CD4-positive, alpha-beta T cell treated with Interleukin-21 for 1 hour (primary cell): ENCODE results near the gene RETREG1.

ENCODE experiments used
- DNase-seq: peaks from one replicate; pipeline ENCODE4 v3.0.0-alpha.2; 2020

The RETREG1 gene

GRCh38 chr5:16579142-16579847 is 37.5 kb downstream of the RETREG1 start:
- DNase-seq, result no peak

GRCh38 chr5:16578474-16578883 is 38.3 kb downstream of the RETREG1 start:
- DNase-seq, result no peak

GRCh38 chr5:16577677-16578076 is 39.1 kb downstream of the RETREG1 start:
- DNase-seq, result no peak

- DNase-seq, result no peak
Measured at GRCh38 chr5:16574789-16575721, 41.7 kb downstream of the RETREG1 start.

- DNase-seq, result no peak
Measured at GRCh38 chr5:16573401-16573800, 43.4 kb downstream of the RETREG1 start.

GRCh38 chr5:16572289-16573015 is 44.3 kb downstream of the RETREG1 start:
- DNase-seq, result no peak

DNA sequence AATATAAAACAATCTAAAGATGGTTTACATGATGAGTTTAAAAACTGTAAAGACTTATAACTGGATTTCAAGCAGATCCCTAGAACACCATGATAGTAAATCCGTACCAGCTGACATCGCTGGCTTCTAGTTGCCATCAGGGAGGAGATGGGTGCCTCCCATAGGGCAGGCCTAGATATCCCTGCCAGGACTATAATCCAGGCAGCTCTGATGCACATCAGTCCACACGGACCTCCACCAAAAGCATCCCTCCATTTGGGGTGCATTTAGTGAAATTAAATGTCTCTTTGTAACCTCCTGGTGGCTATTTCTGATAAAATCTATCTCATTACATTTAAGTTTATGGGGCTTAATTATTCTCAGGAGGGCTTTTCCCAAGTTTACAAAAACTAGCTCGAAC is 45.8 kb downstream of the RETREG1 start:
- DNase-seq, result no peak

- no peak for DNase-seq
Measured at GRCh38 chr5:16570121-16570815, 46.5 kb downstream of the RETREG1 start.

GRCh38 chr5:16568875-16569580 is 47.8 kb downstream of the RETREG1 start:
- no peak for DNase-seq

- no peak for DNase-seq
Measured at GRCh38 chr5:16567365-16567764, 49.4 kb downstream of the RETREG1 start.

DNA sequence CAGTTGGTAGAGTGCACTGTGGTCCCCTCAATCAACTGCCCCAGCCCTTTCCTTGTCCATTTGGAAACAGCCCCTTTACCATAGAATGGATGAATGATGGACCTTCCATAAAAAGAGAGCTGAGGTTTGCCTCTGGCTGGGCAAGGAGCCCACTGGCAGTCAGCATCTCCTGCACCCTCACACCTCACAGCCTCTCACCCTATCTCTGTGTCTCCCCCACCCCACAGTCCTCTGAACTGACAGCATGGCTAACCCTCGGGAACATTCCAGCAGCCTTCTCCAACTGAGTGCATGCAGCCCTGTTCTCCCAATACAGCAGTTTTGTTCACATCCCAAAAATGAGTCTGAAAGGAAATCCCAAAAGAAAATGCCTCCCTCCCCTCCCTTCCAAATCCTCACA is 51.7 kb downstream of the RETREG1 start:
- DNase-seq, result no peak

GRCh38 chr5:16564248-16564867 is 52.4 kb downstream of the RETREG1 start:
- DNase-seq, result no peak

DNA sequence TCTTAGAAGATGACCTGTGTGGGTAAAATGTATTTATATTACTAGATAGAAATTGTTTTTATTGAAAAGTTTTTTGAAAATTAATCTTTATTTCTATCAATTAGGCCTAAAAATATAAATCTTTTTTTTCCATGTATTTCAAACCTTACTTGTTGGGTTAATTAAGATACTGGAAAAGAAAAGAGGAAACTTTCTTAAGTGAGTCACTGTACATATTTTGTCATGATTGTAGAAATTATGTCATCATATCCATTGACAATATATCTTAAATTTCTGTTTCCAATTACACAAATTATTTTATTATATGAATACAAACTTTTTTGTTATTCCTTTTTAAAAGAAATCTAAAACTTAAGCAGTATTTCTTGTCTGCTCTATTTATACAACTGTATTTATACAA is 53.1 kb downstream of the RETREG1 start:
- no peak for DNase-seq

DNA sequence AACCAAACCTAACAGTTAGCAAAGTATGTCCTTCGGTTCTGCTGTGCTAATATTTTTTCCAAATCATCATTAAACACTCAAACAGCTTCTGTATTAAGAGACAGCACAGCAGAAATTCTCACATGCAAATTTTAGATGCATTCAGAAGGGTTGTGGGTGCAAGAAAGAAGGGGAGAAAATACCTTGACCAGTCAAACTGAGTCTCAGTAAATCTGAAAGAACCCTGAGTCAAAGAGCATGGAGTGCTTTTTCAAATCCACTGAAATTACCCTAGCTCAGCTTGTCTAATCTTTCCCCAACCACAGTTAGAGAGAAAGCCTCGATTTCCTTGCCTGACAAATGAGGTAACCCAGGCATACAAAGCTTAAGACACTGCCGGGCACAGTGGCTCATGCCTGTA is 55.1 kb downstream of the RETREG1 start:
- DNase-seq, result no peak

GRCh38 chr5:16559702-16560101 is 57.1 kb downstream of the RETREG1 start:
- no peak for DNase-seq

DNA sequence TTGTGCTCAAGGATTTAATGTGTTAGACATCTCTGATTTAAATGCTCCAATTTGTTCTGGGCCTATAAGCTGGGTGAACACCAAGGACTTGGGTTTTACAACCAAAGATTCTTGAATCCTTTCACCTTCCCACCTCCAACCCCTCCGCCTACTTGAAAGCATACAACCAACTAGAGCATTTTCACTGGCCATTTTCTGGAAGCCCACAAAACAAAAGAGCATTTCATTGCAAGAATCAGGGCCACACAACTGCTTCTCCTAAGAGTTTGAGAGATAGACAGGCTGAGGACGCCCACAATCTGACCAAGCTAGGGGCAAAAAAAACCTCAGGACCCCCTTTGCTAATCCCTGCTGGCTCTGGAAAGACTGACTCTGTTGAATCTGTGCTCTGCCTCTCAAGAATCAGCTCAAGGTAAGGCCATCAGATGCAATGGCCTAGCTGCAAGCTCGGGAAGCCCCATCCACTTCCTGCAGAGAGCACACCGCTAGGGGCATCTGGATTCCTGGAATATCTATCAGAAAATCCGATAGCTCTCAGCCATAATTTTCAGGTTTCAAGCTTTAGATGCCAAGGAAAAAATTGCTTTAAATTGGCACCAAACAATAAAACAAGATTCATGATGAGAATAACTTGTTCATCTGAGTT is 57.7 kb downstream of the RETREG1 start:
- DNase-seq, result no peak

DNA sequence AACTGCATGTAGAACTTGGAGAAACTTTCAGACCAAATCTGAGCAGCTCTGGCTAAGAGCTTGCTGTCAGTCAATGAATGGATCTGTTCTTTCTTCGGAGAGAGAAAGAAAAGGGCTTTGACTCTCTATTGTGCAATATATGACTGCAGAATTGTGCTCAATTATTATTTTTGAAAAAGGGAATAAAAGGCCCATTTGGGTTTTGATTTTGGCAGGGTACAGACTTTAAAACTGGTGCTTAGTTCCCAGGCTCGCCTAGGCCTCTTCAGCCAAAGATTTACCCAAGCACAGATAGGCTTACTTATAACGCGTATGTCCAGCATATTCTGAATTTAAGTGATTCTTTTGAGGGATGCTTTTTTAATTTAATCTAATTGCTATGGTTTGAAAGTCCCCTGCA is 59.3 kb downstream of the RETREG1 start:
- no peak for DNase-seq

- DNase-seq, result no peak
Measured at GRCh38 chr5:16554110-16554509, 62.7 kb downstream of the RETREG1 start.

- peak; percentile 23 for DNase-seq
Measured at GRCh38 chr5:16552666-16553343, 64.0 kb downstream of the RETREG1 start.

GRCh38 chr5:16551628-16552027 is 65.2 kb downstream of the RETREG1 start:
- DNase-seq, result no peak
